CD4-positive, alpha-beta T cell (primary cell): ENCODE results near the gene KLF5. TPM values are rescaled to one million over a fixed set of nuclear protein-coding genes. Genes with fewer than 3 reads are reported as not detected.

Source experiments
- ATAC-seq: fragments of 200-7000 bp; cut with Tn5 transposase; one replicate; pipeline ENCODE4 v1.10.0; 2022; ENCODE audit warnings: mild to moderate bottlenecking; ENCODE audit not compliant: poor library complexity
- CTCF ChIA-PET: fragments of 350-600 bp; sonication (Branson Sonifier 250); formaldehyde crosslinking; loops from one replicate; lab custom pipeline; 2021; ENCODE audit warnings: antibody characterized with exemption, inconsistent platforms; lab: Charles Lee
- POLR2A ChIA-PET: fragments of 350-600 bp; sonication (Branson Sonifier 250); formaldehyde crosslinking; loops from one replicate; lab custom pipeline; 2021; ENCODE audit warnings: antibody characterized with exemption, inconsistent platforms; lab: Charles Lee
- DNase-seq, 14 experiments: peaks; one replicate each; pipeline ENCODE4 v3.0.0-alpha.2; 2013 to 2020; ENCODE audit warnings: mixed read lengths in 2 of 14
- H3K27ac ChIP-seq, 2 donors: one replicate each; pipeline versions ENCODE4 v1.5.1 to v1.7.0; 2013; ENCODE audit warnings: low read length in 2 of 2, low read depth in 1 of 2, mild to moderate bottlenecking in 1 of 2
- H3K27me3 ChIP-seq, 2 experiments: 1 replicate in 1 of 2; 2 replicates in 1 of 2; pipeline versions ENCODE4 v1.6.1 to v1.7.0; 2013; ENCODE audit warnings: low read length in 2 of 2, control low read depth in 1 of 2, mild to moderate bottlenecking in 1 of 2, moderate library complexity in 1 of 2; ENCODE audit not compliant: insufficient read depth in 2 of 2, control insufficient read depth in 1 of 2
- H3K36me3 ChIP-seq: one replicate; pipeline ENCODE4 v1.6.1; 2013; ENCODE audit warnings: low read length, control low read depth; ENCODE audit not compliant: insufficient read depth
- H3K4me1 ChIP-seq: one replicate; pipeline ENCODE4 v1.6.1; 2013; ENCODE audit warnings: low read length, control low read depth; ENCODE audit not compliant: insufficient read depth
- H3K4me3 ChIP-seq: one replicate; pipeline ENCODE4 v1.5.1; 2013; ENCODE audit warnings: mild to moderate bottlenecking, low read length, moderate library complexity
- H3K9me3 ChIP-seq, 2 experiments: 1 replicate in 1 of 2; 2 replicates in 1 of 2; pipeline versions ENCODE4 v1.6.1 to v1.7.0; 2013; ENCODE audit warnings: low read length in 2 of 2, mild to moderate bottlenecking in 2 of 2, control low read depth in 1 of 2, moderate library complexity in 1 of 2; ENCODE audit not compliant: control insufficient read depth in 1 of 2, insufficient read depth in 1 of 2
- H3K27ac Mint-ChIP-seq: one replicate; pipeline ENCODE4 v1.8.0; 2020; ENCODE audit warnings: mixed read lengths
- H3K27me3 Mint-ChIP-seq: one replicate; pipeline ENCODE4 v1.8.0; 2021; ENCODE audit warnings: mixed read lengths
- H3K36me3 Mint-ChIP-seq: one replicate; pipeline ENCODE4 v1.8.0; 2021; ENCODE audit warnings: low read depth, mixed read lengths
- H3K4me1 Mint-ChIP-seq: one replicate; pipeline ENCODE4 v1.8.0; 2021; ENCODE audit warnings: low read depth, mixed read lengths
- H3K4me3 Mint-ChIP-seq: one replicate; pipeline ENCODE4 v1.8.0; 2020; ENCODE audit warnings: mild to moderate bottlenecking, mixed read lengths
- H3K9me3 Mint-ChIP-seq: one replicate; pipeline ENCODE4 v1.8.0; 2020; ENCODE audit warnings: mixed read lengths
- intact Hi-C, 2 experiments: fragments of 100-400 bp; cut with DNase I in 1 of 2; cut with micrococcal nuclease in 1 of 2; formaldehyde crosslinking; loops; one replicate each; pipeline versions ENCODE4 v1.15.1 to v1.9.0; 2023 to 2025; cut with DNase I, micrococcal nuclease
- total RNA-seq, 174 experiments: library from RNA in 2 of 174; stranded (reverse) in 2 of 174; gene quantifications; one replicate each; pipeline ENCODE4 v1.2.3 and lab custom pipeline; 2021 to 2026
- TF ChIP-seq, protein P1 (sequence below): fragments of 200-600 bp; IDR thresholded peaks from one replicate; pipeline ENCODE4 v1.8.0; 2022; ENCODE audit warnings: antibody characterized with exemption, mild to moderate bottlenecking

KLF5 gene
- total RNA-seq, 2 experiments from 2014 or later = 10.8 to 12.3 TPM

DNA sequence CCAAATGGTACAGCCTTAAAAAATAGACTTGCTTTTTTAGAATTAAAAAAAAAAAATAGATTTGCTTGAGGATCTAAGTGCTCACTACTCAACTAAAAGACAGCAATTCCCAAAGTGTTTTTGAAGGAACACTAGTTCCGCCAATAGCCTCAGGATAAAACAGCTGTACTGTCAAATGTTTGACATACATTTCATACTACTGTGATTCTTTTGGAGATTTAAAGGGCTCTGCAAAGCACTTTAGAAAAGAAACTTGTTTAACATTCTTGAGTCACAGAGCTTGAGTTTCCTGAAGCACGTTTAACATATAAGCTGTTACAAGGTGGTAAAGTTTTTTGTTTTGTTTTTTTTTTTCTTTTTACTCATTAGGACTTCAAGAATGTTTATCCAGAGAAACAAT, 23.1 kb upstream of the KLF5 start:
- ChIA-PET CTCF (interaction anchor here (1.3 kb wide), 1 partner anchor 11 kb away, joined by 3 read pairs; no protein-coding TSS in a partner anchor), POLR2A (interaction anchor here (1.5 kb wide), 1 partner anchor 23 kb away, joined by 3 read pairs; the partner anchor contains the start of gene KLF5)
- no peak overlapping the region for H3K4me3 ChIP-seq
- no peak overlapping the region for H3K4me3 Mint-ChIP-seq
- H3K27ac Mint-ChIP-seq = no peak overlapping the region
- H3K27me3 ChIP-seq = no peaks in the 10 kb centered on the region
- no peaks in the 10 kb centered on the region for H3K27me3 Mint-ChIP-seq
- H3K9me3 Mint-ChIP-seq = no peaks in the 10 kb centered on the region
- DNase-seq (no peak), ATAC-seq (no peak)
- no peak overlapping the region for H3K27ac ChIP-seq
- no peaks in the 10 kb centered on the region for H3K4me1 Mint-ChIP-seq
- no peaks in the 10 kb centered on the region for H3K36me3 ChIP-seq
- H3K4me1 ChIP-seq = no peaks in the 10 kb centered on the region
- intact Hi-C loops = no loop called here
- TF ChIP-seq, protein P1, sequence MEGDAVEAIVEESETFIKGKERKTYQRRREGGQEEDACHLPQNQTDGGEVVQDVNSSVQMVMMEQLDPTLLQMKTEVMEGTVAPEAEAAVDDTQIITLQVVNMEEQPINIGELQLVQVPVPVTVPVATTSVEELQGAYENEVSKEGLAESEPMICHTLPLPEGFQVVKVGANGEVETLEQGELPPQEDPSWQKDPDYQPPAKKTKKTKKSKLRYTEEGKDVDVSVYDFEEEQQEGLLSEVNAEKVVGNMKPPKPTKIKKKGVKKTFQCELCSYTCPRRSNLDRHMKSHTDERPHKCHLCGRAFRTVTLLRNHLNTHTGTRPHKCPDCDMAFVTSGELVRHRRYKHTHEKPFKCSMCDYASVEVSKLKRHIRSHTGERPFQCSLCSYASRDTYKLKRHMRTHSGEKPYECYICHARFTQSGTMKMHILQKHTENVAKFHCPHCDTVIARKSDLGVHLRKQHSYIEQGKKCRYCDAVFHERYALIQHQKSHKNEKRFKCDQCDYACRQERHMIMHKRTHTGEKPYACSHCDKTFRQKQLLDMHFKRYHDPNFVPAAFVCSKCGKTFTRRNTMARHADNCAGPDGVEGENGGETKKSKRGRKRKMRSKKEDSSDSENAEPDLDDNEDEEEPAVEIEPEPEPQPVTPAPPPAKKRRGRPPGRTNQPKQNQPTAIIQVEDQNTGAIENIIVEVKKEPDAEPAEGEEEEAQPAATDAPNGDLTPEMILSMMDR = no peak
- no peaks in the 10 kb centered on the region for H3K36me3 Mint-ChIP-seq
- H3K9me3 ChIP-seq = no peaks in the 10 kb centered on the region

DNA sequence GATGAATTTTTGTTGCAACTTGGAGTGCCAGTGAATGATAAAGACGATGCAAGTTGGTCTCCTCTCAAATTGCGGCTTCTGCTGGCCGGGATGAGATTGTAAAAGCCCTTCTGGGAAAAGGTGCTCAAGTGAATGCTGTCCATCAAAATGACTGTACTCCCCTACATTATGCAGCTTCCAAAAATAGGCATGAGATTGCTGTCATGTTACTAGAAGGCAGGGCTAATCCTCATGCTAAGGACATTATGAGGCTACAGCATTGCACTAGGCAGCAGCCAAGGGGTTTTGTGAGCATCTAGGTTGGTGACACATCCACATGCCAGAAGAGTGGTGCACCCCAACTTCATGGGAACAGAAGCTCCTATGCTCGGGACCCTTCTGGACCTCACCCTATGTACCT, 22.2 kb upstream of the KLF5 start:
- ATAC-seq = no peak
- Mint-ChIP-seq H3K4me1 (no peaks in the 10 kb centered on the region), H3K36me3 (no peaks in the 10 kb centered on the region), H3K4me3 (no peak overlapping the region), H3K9me3 (no peaks in the 10 kb centered on the region), H3K27me3 (no peaks in the 10 kb centered on the region), H3K27ac (no peak overlapping the region)
- ChIA-PET CTCF (interaction anchor here (1.3 kb wide), 1 partner anchor 12 kb away, joined by 3 read pairs; no protein-coding TSS in a partner anchor), POLR2A (interaction anchor here (1.5 kb wide), 1 partner anchor 22 kb away, joined by 3 read pairs; the partner anchor contains the start of gene KLF5)
- TF ChIP-seq, protein P1 = no peak
- Histone ChIP-seq H3K4me3 (no peak overlapping the region), H3K27me3 (no peaks in the 10 kb centered on the region), H3K27ac (no peak overlapping the region), H3K9me3 (no peaks in the 10 kb centered on the region), H3K36me3 (no peaks in the 10 kb centered on the region), H3K4me1 (no peaks in the 10 kb centered on the region)
- no peak for DNase-seq
- intact Hi-C loops = no loop called here

DNA sequence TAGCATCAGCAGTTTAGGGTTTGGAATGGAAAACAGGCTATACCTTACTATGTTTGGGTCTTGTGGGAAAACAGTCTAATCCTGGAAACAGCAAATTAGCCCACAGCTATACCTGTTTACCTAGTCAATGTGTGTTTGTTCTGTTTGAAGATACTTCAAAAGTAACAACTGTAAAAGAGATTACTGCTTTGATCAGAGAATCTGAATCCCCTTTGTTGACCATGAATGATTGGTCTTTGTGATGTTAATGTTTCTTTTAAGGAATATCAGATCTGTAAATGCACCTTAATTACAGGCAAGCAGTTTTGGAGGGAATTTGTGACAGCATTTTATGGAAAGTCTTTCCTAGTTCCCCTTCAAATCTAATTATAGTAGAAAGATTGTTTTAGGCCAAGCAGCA, 20.7 kb upstream of the KLF5 start:
- intact Hi-C loops = no loop called here
- ATAC-seq = no peak
- Mint-ChIP-seq H3K9me3 (no peaks in the 10 kb centered on the region), H3K36me3 (no peaks in the 10 kb centered on the region), H3K27ac (no peak overlapping the region), H3K27me3 (no peaks in the 10 kb centered on the region), H3K4me3 (no peak overlapping the region), H3K4me1 (no peaks in the 10 kb centered on the region)
- Histone ChIP-seq H3K36me3 (no peaks in the 10 kb centered on the region), H3K27ac (no peak overlapping the region), H3K4me3 (no peak overlapping the region), H3K9me3 (no peaks in the 10 kb centered on the region), H3K27me3 (no peaks in the 10 kb centered on the region), H3K4me1 (no peaks in the 10 kb centered on the region)
- TF ChIP-seq, protein P1 = no peak
- POLR2A ChIA-PET = no interaction called here
- DNase-seq = no peak
- CTCF ChIA-PET = no interaction called here
